Measurements from ENCODE around the gene KCNK5. TPM values are rescaled to one million over a fixed set of nuclear protein-coding genes. Genes with fewer than 3 reads are reported as not detected.
A peak's percentile ranks its signal among the peaks of the same experiment; 100 is the strongest.

Gene KCNK5
- total and polyA plus RNA-seq, 7 donors, result 3.0 to 26.9 (median 7.5) TPM

DNA sequence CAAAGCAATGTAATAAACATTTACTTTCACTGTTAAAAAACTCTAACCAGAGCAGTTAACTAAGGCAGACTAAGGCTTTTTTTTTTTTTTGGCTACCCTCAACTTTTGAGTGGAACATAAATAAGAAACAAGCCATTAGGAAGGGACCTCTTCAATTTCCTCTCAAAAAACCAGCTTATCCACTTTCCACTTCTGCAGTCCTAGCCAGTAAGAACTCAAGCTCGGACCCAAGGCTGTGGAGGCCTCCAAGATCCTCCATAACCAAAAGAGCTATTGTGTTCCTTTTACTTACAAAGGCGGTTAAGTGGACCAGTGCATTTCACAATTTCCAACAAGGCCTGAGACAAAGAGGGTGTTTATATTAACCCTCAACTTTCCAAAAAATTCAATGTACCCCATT is 5.3 kb downstream of the KCNK5 start:
- Histone ChIP-seq H3K4me3 (peak overlapping the region in 1 of 4 donors; percentile 15), H3K36me3 (no peaks in the 10 kb centered on the region), H3K9me3 (no peaks in the 10 kb centered on the region), H3K4me1 (peaks cover 0 to 8% (median 5%) of the 10 kb centered on the region in 4 donors), H3K27me3 (peaks cover 8 to 41% (median 19%) of the 10 kb centered on the region in 3 donors), H3K27ac (no peak overlapping the region)
- WGBS, 2 donors, result 74 to 80% methylated on average over 2 of the region's 2 CpGs
- intact Hi-C loops (cut with DNase I), result no loop called here
- TF ChIP-seq EP300 (IDR thresholded peaks at IDR 0.05) (no peak), POLR2A (IDR thresholded peaks at IDR 0.05) (no peak), POLR2AphosphoS5 (IDR thresholded peaks at IDR 0.05) (no peak)
- TF ChIP-seq, protein P1, sequence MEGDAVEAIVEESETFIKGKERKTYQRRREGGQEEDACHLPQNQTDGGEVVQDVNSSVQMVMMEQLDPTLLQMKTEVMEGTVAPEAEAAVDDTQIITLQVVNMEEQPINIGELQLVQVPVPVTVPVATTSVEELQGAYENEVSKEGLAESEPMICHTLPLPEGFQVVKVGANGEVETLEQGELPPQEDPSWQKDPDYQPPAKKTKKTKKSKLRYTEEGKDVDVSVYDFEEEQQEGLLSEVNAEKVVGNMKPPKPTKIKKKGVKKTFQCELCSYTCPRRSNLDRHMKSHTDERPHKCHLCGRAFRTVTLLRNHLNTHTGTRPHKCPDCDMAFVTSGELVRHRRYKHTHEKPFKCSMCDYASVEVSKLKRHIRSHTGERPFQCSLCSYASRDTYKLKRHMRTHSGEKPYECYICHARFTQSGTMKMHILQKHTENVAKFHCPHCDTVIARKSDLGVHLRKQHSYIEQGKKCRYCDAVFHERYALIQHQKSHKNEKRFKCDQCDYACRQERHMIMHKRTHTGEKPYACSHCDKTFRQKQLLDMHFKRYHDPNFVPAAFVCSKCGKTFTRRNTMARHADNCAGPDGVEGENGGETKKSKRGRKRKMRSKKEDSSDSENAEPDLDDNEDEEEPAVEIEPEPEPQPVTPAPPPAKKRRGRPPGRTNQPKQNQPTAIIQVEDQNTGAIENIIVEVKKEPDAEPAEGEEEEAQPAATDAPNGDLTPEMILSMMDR (IDR thresholded peaks at IDR 0.05), result no peak
- DNase-seq, result no peak

DNA sequence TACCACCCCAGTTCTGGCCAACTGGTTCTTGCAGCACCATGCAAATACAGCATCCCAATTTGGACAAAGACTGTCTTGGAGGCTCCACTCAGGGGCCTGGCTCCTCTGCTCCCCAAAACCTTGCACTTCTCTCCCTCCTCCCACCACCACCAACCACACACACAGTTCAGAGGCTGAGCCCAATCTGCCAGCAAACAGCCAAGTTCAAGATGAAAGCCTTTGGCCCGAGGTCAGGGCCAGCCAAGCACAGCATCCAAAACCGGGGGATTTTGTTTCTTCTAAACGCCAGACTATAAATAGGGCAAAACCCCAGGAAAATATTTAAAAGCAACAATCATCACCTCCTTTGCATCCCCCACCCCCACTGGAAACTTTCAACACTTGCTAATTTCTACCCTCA is 5.7 kb downstream of the KCNK5 start:
- intact Hi-C loops (cut with DNase I), result no loop called here
- peaks cover 7 to 36% (median 14%) of the 10 kb centered on the region in 3 donors for H3K27me3 ChIP-seq
- H3K36me3 ChIP-seq, result no peaks in the 10 kb centered on the region
- peak overlapping the region in 1 of 4 donors; percentile 15 for H3K4me3 ChIP-seq
- H3K27ac ChIP-seq, result no peak overlapping the region
- DNase-seq, result no peak
- H3K9me3 ChIP-seq, result no peaks in the 10 kb centered on the region
- peaks cover 0 to 4% (median under 1%) of the 10 kb centered on the region in 4 donors for H3K4me1 ChIP-seq
- no peak for TF ChIP-seq EP300 (IDR thresholded peaks at IDR 0.05)
- TF ChIP-seq, protein P1 (IDR thresholded peaks at IDR 0.05), result no peak
- no peak for TF ChIP-seq POLR2A (IDR thresholded peaks at IDR 0.05)
- no peak for TF ChIP-seq POLR2AphosphoS5 (IDR thresholded peaks at IDR 0.05)
- WGBS, 2 donors, result 56 to 87% methylated on average over 3 of the region's 3 CpGs

DNA sequence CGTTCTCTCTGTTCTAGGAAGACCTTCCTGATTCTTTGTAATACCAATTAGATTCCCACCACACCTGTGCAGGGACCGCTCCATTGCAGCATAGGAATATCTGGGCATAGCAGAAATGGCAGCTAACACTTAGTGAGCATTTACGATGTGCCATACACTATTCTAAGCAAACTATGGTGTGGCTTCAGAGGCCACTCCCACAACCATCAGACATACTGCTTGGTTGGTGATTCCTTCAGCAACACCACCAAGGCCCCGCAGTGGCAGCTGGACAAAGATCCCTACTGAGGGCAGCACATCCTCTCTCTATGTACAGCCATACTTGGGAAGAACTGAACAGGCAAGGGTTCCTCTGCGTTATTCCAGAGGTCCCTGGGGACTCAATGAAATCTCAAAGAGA is 6.2 kb downstream of the KCNK5 start:
- H3K27me3 ChIP-seq, result peaks cover 2 to 31% (median 9%) of the 10 kb centered on the region in 3 donors
- TF ChIP-seq EP300 (IDR thresholded peaks at IDR 0.05), result no peak
- TF ChIP-seq POLR2A (IDR thresholded peaks at IDR 0.05), result no peak
- no peak for TF ChIP-seq POLR2AphosphoS5 (IDR thresholded peaks at IDR 0.05)
- H3K4me1 ChIP-seq, result no peaks in the 10 kb centered on the region
- H3K9me3 ChIP-seq, result no peaks in the 10 kb centered on the region
- no peak overlapping the region for H3K4me3 ChIP-seq
- intact Hi-C loops (cut with DNase I), result no loop called here
- H3K36me3 ChIP-seq, result no peaks in the 10 kb centered on the region
- no peak overlapping the region for H3K27ac ChIP-seq
- no peak for DNase-seq
- WGBS, 2 donors, result 71 to 87% methylated on average over 5 of the region's 5 CpGs

DNA sequence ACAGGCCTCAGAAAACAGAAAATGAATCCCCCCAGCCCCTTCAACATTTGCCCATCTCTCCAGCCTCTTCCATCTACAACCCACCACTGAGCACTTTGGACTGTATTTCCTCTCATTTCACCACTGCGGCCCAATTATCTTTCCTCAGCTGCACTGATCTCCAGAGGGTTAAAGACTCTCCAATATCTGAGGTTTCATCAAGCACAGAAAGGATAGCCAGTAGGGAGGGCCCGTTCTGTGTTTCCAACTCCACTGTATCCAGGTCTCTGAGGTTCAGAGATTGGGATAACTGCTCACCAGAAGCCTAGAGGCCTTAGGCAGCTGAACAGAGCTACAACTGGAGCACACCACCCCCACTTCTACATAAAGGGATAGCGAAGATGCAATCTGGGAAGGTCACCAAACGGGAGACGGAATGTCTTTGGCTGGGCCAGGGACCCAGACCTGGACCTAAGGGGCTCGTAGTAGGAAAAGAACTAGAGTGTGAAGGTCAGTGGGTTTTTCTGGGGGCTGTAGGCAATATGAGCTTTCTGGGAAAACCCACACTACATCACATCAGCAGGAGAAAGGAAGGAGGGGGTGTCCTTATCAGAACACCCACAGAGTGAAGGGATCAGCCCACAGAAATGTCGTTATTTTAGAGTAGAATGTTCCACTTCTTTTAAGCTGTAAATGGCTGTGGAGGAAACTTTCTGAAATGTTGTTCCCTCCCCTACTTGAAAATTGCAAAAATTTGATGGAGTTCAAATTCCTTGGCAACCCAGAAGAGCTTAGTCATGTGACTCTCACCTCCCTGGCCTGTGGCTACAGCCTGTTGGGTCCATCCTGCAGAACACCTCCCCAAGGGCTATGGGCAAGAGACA is 7.3 kb downstream of the KCNK5 start:
- Histone ChIP-seq H3K27ac (no peak overlapping the region), H3K4me3 (no peak overlapping the region), H3K4me1 (no peaks in the 10 kb centered on the region), H3K9me3 (no peaks in the 10 kb centered on the region), H3K36me3 (no peaks in the 10 kb centered on the region), H3K27me3 (peaks cover 0 to 21% (median under 1%) of the 10 kb centered on the region in 3 donors)
- WGBS, 2 donors, result 86 to 93% methylated on average over 7 of the region's 7 CpGs
- intact Hi-C loops (cut with DNase I), result no loop called here
- no peak for DNase-seq
- TF ChIP-seq POLR2AphosphoS5 (IDR thresholded peaks at IDR 0.05) (no peak), POLR2A (IDR thresholded peaks at IDR 0.05) (no peak), EP300 (IDR thresholded peaks at IDR 0.05) (no peak)
- TF ChIP-seq, protein P1 (IDR thresholded peaks at IDR 0.05), result no peak

DNA sequence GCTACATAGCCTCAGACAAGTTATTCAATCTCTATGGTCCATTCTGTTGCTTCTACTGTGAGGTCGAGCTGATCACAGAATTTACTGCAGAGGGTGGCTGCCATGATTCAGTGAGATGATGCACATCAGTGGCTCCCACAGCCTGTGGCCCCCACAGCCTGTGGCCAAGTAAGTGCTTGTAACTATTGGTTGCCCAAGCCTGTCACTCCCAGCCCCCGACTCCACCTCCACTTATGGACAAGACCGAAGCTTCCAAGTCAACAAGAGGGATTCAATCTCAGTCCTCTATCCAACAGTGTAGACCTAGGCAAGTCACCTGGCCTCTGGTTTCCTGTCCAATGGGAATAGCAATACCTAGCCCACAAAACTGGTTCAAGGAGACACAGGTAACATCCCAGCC is 8.2 kb downstream of the KCNK5 start:
- 90 to 92% methylated on average over 3 of the region's 3 CpGs for WGBS, 2 donors
- H3K27ac ChIP-seq, result no peak overlapping the region
- H3K9me3 ChIP-seq, result no peaks in the 10 kb centered on the region
- peaks cover 0 to 12% (median 0%) of the 10 kb centered on the region in 3 donors for H3K27me3 ChIP-seq
- H3K36me3 ChIP-seq, result no peaks in the 10 kb centered on the region
- intact Hi-C loops (cut with DNase I), result no loop called here
- no peak for DNase-seq
- no peaks in the 10 kb centered on the region for H3K4me1 ChIP-seq
- TF ChIP-seq POLR2A (IDR thresholded peaks at IDR 0.05), result no peak
- TF ChIP-seq, protein P1 (IDR thresholded peaks at IDR 0.05), result no peak
- no peak for TF ChIP-seq EP300 (IDR thresholded peaks at IDR 0.05)
- no peak overlapping the region for H3K4me3 ChIP-seq
